DMS114 treated with DMSO at 0.1 percent for 48 hours (cell line): ENCODE data around the gene RASGRP4.
"Not testable (repeated sequence)": the region's sequence is repeated elsewhere in the genome, so short reads cannot be mapped to it uniquely, and the experiment has no call there.

Experiments used
- DNase-seq: peaks from one replicate; lab custom pipeline; 2025; ENCODE audit not compliant: unreplicated experiment; lab: John Stamatoyannopoulos, UW

Gene RASGRP4

GRCh38 chr19:38425810-38426466, at the start of gene RASGRP4:
Gene RASGRP4, minus strand, starts transcription at chr19:38426219. Its CDS starts 128 bp downstream, at chr19:38426091.
- no peak for DNase-seq

GRCh38 chr19:38475176-38475575, 49.2 kb upstream of the RASGRP4 start:
- DNase-seq = no peak

- DNase-seq = no peak
These were observed 47.2 kb upstream of the RASGRP4 start for GRCh38 chr19:38473201-38473600.

- not testable (repeated sequence) for DNase-seq
These were observed 46.7 kb upstream of the RASGRP4 start for GRCh38 chr19:38472725-38473124.

GRCh38 chr19:38470788-38471480, 44.9 kb upstream of the RASGRP4 start:
- no peak for DNase-seq

GRCh38 chr19:38469151-38469550, 43.1 kb upstream of the RASGRP4 start:
- DNase-seq = no peak

GRCh38 chr19:38467541-38468525, 41.8 kb upstream of the RASGRP4 start:
- no peak for DNase-seq

- DNase-seq = no peak
These were observed 40.0 kb upstream of the RASGRP4 start for GRCh38 chr19:38466050-38466449.

- DNase-seq = no peak
These were observed 38.5 kb upstream of the RASGRP4 start for GRCh38 chr19:38464421-38465082.

GRCh38 chr19:38463365-38463764, 37.3 kb upstream of the RASGRP4 start:
- DNase-seq = no peak

- DNase-seq = no peak
These were observed 33.0 kb upstream of the RASGRP4 start for GRCh38 chr19:38458991-38459390.

GRCh38 chr19:38457690-38458405, 31.8 kb upstream of the RASGRP4 start:
- no peak for DNase-seq

GRCh38 chr19:38457202-38457601, 31.2 kb upstream of the RASGRP4 start:
- DNase-seq = no peak

GRCh38 chr19:38455031-38455430, 29.0 kb upstream of the RASGRP4 start:
- DNase-seq = no peak

- DNase-seq = no peak
These were observed 27.6 kb upstream of the RASGRP4 start for GRCh38 chr19:38453596-38453995.

GRCh38 chr19:38452430-38453366, 26.7 kb upstream of the RASGRP4 start:
- DNase-seq = no peak

GRCh38 chr19:38451629-38452028, 25.6 kb upstream of the RASGRP4 start:
- DNase-seq = no peak

GRCh38 chr19:38451036-38451435, 25.0 kb upstream of the RASGRP4 start:
- DNase-seq = no peak

GRCh38 chr19:38449518-38449917, 23.5 kb upstream of the RASGRP4 start:
- no peak for DNase-seq
